CMK (cell line): ENCODE results near the gene CHKB.

Source experiments
- DNase-seq: peaks from one replicate; pipeline ENCODE4 v3.0.0-alpha.2; 2010; ENCODE audit warnings: low read depth

Gene CHKB

GRCh38 chr22:50599816-50600455 lies 17.3 kb upstream of the CHKB start:
- DNase-seq: no peak

GRCh38 chr22:50597097-50597496 lies 14.4 kb upstream of the CHKB start:
- no peak for DNase-seq

GRCh38 chr22:50595189-50595588 lies 12.5 kb upstream of the CHKB start:
- no peak for DNase-seq

GRCh38 chr22:50587407-50587806 lies 4.8 kb upstream of the CHKB start:
- no peak for DNase-seq

- DNase-seq: no peak
Measured at GRCh38 chr22:50586416-50586815, 3.8 kb upstream of the CHKB start.

- no peak for DNase-seq
Measured at GRCh38 chr22:50585781-50586180, 3.1 kb upstream of the CHKB start.

GRCh38 chr22:50585238-50585637 lies 2.6 kb upstream of the CHKB start:
- DNase-seq: no peak

- DNase-seq: no peak
Measured at GRCh38 chr22:50584106-50585096, 1.8 kb upstream of the CHKB start.

GRCh38 chr22:50583294-50583861 lies 729 bp upstream of the CHKB start:
- DNase-seq: no peak

- no peak for DNase-seq
Measured at GRCh38 chr22:50581950-50582492, 628 bp downstream of the CHKB start.

GRCh38 chr22:50581031-50581949 lies 1.4 kb downstream of the CHKB start:
- no peak for DNase-seq

- no peak for DNase-seq
Measured at GRCh38 chr22:50579752-50580151, 2.9 kb downstream of the CHKB start.

GRCh38 chr22:50578776-50579310 lies 3.8 kb downstream of the CHKB start:
- no peak for DNase-seq

- no peak for DNase-seq
Measured at GRCh38 chr22:50577987-50578775, 4.5 kb downstream of the CHKB start, which contains the start of gene CPT1B. TSS of gene CPT1B (minus strand) at chr22:50578427. CDS start at chr22:50577915, 512 bp downstream.

- DNase-seq: no peak
Measured at GRCh38 chr22:50577697-50577986, 5.0 kb downstream of the CHKB start.

- no peak for DNase-seq
Measured at GRCh38 chr22:50576806-50577696, 5.6 kb downstream of the CHKB start.

GRCh38 chr22:50576070-50576469 lies 6.6 kb downstream of the CHKB start:
- no peak for DNase-seq

- DNase-seq: no peak
Measured at GRCh38 chr22:50575426-50575941, 7.2 kb downstream of the CHKB start.

GRCh38 chr22:50574383-50574755 lies 8.3 kb downstream of the CHKB start:
- DNase-seq: no peak
